Ishikawa (cell line): ENCODE data around the gene RPL22.
A peak's percentile ranks its signal among the peaks of the same experiment; 100 is the strongest.

Experiments used
- CEBPB ChIP-seq: IDR thresholded peaks from 2 replicates; pipeline ENCODE4 v1.6.1; 2012
- CREB1 ChIP-seq: IDR thresholded peaks from 2 replicates; pipeline ENCODE4 v1.6.1; 2012; ENCODE audit warnings: low read depth
- EGR1 ChIP-seq: IDR thresholded peaks from 2 replicates; pipeline ENCODE4 v1.6.1; 2012
- EP300 ChIP-seq: IDR thresholded peaks from 2 replicates; pipeline ENCODE4 v1.6.1; 2012; ENCODE audit warnings: borderline replicate concordance
- FOXM1 ChIP-seq: IDR thresholded peaks from 2 replicates; pipeline ENCODE4 v1.6.1; 2012; ENCODE audit warnings: low read depth, borderline replicate concordance
- NFIC ChIP-seq: IDR thresholded peaks from 2 replicates; pipeline ENCODE4 v1.6.1; 2012
- RAD21 ChIP-seq: IDR thresholded peaks from 2 replicates; pipeline ENCODE4 v1.6.1; 2012; ENCODE audit warnings: low read depth
- TAF1 ChIP-seq: IDR thresholded peaks from 2 replicates; pipeline ENCODE4 v1.6.1; 2012; ENCODE audit warnings: low read depth, mild to moderate bottlenecking
- TCF12 ChIP-seq: IDR thresholded peaks from 2 replicates; pipeline ENCODE4 v1.6.1; 2012; ENCODE audit warnings: low read depth
- TEAD4 ChIP-seq: IDR thresholded peaks from 2 replicates; pipeline ENCODE4 v1.6.1; 2012
- YY1 ChIP-seq: IDR thresholded peaks from 2 replicates; pipeline ENCODE4 v1.6.1; 2012; ENCODE audit warnings: low read depth
- ZBTB7A ChIP-seq: IDR thresholded peaks from 2 replicates; pipeline ENCODE4 v1.6.1; 2012; ENCODE audit warnings: low read depth
- TF ChIP-seq, protein P1 (sequence below): IDR thresholded peaks from 2 replicates; pipeline ENCODE4 v1.6.1; 2012
- TF ChIP-seq, protein P2 (sequence below): IDR thresholded peaks from 2 replicates; pipeline ENCODE4 v1.6.1; 2012
- TF ChIP-seq, protein P3 (sequence below): IDR thresholded peaks from 2 replicates; pipeline ENCODE4 v1.6.1; 2012; ENCODE audit warnings: low read depth, mild to moderate bottlenecking

The RPL22 gene

GRCh38 chr1:6245869-6246496 is 46.6 kb upstream of the RPL22 start:
- TF ChIP-seq NFIC (no peak), EGR1 (peak; percentile 52; the same call in 1 of the 2 replicates)

DNA sequence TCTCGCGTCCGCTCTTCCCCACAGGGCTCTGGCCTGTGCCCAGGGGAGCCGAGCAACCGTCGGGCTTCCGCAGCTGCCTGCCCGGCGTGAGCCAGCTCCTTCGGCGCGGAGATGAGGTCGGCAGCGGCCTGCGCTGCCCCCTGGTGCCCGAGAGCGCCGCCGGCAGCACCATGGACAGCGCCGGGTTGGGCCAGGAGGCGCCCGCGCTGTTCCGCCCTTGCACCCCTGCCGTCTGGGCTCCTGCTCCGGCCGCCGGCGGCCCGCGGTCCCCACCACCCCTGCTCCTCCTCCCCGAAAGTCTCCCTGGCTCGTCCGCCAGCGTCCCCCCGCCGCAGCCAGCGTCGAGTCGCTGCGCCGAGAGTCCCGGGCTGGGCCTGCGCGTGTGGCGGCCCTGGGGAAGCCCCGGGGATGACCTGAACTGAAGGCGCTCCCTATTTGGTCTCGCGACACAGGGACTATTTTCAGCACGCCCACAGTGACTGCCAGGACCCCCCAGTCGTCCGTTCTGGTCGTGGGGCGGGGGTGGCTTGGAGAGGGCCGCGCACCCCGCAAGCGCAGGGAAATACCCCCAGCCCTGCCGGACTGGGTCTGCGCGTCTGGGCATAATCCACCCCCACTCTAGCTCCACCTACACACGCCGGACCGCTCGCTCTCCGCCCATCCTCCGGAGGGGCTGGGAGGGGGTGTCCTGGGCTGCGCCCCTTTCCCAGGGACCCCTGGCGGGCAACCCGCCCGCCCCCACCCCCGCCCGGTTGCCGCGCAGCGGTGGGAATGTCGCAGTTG is 45.9 kb upstream of the RPL22 start:
- no peak for TF ChIP-seq TAF1
- peak; percentile 79 for TF ChIP-seq RAD21
- TF ChIP-seq, protein P1, sequence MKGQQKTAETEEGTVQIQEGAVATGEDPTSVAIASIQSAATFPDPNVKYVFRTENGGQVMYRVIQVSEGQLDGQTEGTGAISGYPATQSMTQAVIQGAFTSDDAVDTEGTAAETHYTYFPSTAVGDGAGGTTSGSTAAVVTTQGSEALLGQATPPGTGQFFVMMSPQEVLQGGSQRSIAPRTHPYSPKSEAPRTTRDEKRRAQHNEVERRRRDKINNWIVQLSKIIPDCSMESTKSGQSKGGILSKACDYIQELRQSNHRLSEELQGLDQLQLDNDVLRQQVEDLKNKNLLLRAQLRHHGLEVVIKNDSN, result 0 out of 2 replicates have a peak, but pooled peaks have one; percentile 19
- no peak for TF ChIP-seq FOXM1
- no peak for TF ChIP-seq CEBPB
- TF ChIP-seq YY1, result no peak
- peak; percentile 44; the same call in 1 of the 2 replicates for TF ChIP-seq TCF12
- TF ChIP-seq EP300, result peak; percentile 31
- no peak; the same call in 1 of the 2 replicates for TF ChIP-seq ZBTB7A
- no peak for TF ChIP-seq TEAD4
- TF ChIP-seq, protein P2, sequence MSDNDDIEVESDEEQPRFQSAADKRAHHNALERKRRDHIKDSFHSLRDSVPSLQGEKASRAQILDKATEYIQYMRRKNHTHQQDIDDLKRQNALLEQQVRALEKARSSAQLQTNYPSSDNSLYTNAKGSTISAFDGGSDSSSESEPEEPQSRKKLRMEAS, result peak; percentile 73
- TF ChIP-seq, protein P3, sequence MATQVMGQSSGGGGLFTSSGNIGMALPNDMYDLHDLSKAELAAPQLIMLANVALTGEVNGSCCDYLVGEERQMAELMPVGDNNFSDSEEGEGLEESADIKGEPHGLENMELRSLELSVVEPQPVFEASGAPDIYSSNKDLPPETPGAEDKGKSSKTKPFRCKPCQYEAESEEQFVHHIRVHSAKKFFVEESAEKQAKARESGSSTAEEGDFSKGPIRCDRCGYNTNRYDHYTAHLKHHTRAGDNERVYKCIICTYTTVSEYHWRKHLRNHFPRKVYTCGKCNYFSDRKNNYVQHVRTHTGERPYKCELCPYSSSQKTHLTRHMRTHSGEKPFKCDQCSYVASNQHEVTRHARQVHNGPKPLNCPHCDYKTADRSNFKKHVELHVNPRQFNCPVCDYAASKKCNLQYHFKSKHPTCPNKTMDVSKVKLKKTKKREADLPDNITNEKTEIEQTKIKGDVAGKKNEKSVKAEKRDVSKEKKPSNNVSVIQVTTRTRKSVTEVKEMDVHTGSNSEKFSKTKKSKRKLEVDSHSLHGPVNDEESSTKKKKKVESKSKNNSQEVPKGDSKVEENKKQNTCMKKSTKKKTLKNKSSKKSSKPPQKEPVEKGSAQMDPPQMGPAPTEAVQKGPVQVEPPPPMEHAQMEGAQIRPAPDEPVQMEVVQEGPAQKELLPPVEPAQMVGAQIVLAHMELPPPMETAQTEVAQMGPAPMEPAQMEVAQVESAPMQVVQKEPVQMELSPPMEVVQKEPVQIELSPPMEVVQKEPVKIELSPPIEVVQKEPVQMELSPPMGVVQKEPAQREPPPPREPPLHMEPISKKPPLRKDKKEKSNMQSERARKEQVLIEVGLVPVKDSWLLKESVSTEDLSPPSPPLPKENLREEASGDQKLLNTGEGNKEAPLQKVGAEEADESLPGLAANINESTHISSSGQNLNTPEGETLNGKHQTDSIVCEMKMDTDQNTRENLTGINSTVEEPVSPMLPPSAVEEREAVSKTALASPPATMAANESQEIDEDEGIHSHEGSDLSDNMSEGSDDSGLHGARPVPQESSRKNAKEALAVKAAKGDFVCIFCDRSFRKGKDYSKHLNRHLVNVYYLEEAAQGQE, result peak; percentile 97
- TF ChIP-seq CREB1, result no peak
- no peak; the same call in 1 of the 2 replicates for TF ChIP-seq NFIC

DNA sequence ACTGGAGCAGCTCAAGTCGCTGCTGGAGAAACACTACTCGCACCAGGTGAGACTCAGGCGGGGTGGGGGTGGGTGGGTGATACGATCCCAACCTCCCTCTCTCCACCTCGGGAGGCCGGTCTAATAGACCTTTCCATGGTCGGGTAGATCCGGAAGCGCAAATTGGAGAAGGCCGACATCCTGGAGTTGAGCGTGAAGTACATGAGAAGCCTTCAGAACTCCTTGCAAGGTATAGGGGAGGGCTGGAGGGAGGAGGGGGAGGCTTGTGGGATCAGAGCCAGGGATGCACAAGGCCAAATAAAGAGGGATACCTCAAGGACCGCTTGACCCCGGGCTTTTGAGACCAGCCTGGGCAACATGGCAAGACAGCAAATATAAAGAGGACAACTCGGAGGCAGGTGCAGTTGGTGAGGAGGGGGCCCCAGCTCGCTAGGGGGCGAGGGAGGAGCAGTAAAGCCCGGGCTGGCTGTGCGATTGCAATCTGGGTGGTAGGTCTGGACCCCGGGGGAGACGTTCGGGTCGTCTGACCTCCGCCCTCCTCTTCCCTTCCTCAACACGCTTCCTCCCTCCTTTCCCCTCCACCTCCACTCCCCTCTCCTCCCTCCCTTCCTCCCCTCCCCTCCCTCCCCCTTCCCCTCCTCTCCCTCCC is 45.1 kb upstream of the RPL22 start:
- no peak for TF ChIP-seq FOXM1
- TF ChIP-seq, protein P3, result peak; percentile 19; the same call in 1 of the 2 replicates

GRCh38 chr1:6243993-6244392 is 44.6 kb upstream of the RPL22 start, which contains the start of gene HES3:
TSS of gene HES3 (plus strand) at chr1:6244179. CDS start at chr1:6244366, 187 bp downstream.
- TF ChIP-seq TAF1 (no peak), TEAD4 (no peak), RAD21 (no peak), NFIC (no peak), FOXM1 (no peak), CREB1 (no peak)
- TF ChIP-seq, protein P2, result no peak

- TF ChIP-seq RAD21 (no peak), CEBPB (no peak), ZBTB7A (no peak), EP300 (no peak), TAF1 (no peak), NFIC (no peak)
- TF ChIP-seq, protein P3, result no peak
- TF ChIP-seq, protein P2, result no peak
Observed at GRCh38 chr1:6243053-6243834, 43.8 kb upstream of the RPL22 start.
